SU-DHL-6 (cell line): ENCODE data around the gene KLF15.

Experiments used
- CTCF ChIP-seq: fragments of 200-600 bp; sonication (generic); IDR thresholded peaks from one replicate; pipeline ENCODE4 v1.5.1; 2017; ENCODE audit warnings: antibody characterized with exemption, mild to moderate bottlenecking, low read length, moderate library complexity; ENCODE audit not compliant: insufficient read depth, poor library complexity, severe bottlenecking
- EZH2phosphoT487 ChIP-seq: fragments of 200-600 bp; sonication (generic), shearing (Covaris generic); conservative IDR thresholded peaks from 2 replicates; pipeline ENCODE4 v1.6.1; 2018; ENCODE audit warnings: mild to moderate bottlenecking, antibody characterized with exemption, low read length, moderate library complexity, mixed read lengths

DNA sequence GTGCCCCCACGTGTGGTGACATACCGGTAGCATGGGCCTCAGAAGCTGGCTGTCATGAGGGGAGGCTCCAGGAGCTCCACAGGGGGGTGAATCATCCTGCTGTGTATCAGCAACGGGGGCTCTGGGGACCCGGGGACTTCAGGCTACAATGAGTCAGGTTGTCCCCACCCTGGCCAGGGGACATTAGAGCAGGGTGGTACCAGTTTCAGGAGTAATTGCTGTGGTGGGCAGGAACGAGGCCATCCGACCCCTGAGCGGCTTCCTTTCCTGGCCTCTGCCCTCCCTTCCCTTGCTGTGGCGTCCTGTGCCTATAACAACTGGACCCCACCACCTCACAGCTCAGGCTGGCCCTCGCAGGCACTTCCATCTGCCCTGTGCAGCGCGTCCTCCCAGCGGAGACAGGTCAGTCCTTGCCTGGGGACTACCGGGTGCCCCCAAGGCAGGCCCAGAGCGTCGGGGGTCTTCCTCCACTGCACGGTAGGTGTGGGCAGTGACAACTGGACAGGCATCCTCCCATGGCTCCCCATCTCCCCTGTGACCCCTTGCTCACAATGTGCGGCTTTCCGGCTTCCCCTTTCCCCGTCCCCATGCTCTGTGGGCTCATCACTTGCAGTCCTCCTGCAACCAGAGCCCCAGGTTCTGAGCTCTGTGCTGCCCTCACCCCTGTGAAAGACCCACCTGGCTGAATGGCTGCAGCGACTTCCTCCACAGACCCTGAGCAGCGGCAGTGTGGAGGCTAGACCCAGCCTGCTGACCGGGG, 57.0 kb downstream of the KLF15 start:
- no peak for TF ChIP-seq CTCF
- TF ChIP-seq EZH2phosphoT487 = no peak
